Measurements from ENCODE around the gene SF1.

SF1 gene

DNA sequence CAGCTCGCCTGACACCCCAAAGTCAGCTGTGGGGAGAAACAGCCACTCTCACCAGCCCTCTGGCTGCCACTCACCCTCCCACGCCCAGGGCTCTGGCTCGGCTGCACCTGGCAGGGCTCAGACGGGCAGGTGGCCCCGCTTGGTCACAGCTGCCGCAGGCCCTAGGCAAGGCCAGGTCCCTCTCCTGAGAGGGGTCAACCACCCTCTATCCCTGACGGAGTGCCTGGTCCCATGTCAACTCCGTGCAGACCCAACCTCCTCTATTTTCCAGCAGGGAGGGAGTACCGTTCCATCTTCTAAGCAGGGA lies 22.8 kb upstream of the SF1 start:
- DNase-seq: no peak

DNA sequence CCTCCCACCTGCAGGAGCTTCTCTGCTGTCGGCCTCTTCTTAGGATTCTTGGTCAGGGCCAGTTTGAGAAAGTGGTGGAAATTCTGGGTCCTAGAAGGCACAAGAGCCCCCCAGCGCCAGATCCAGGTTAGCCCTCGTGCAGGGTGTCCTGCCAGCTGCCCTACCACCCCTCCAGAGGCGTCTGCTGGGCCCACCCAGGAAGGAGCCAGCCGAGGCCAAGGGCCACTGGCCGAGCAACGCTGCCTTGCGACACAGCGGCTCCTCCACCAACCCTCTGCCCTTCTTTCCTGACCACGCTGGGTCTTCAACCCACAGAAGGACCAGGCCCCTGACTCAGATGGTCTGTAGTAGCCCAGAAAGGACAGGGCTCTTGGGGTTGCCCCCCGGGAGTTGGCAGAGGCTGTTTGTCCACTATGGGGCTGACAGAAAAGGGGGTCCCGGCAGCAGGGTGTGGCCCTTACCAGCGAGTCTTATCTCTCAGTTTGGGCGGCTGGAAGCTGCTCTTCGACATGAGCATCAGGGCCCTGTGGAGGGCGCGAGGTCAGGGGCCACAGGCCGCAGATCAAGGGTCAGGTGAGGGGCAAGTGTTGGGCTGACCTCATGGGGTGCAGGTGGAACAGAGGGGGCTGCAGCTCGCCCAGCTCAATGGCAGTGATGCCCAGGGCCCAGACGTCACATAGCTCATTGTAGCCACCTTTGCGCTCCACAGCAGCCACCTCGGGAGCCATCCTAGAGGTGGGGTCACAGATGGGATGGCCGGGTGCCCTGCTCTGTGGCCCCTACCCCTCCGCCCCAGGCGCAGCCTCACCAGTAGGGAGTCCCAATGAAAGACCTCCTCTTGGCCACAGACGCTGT lies 22.2 kb upstream of the SF1 start:
- DNase-seq: no peak

- no peak for DNase-seq
Measured at GRCh38 chr11:64799623-64800302, 21.4 kb upstream of the SF1 start.

DNA sequence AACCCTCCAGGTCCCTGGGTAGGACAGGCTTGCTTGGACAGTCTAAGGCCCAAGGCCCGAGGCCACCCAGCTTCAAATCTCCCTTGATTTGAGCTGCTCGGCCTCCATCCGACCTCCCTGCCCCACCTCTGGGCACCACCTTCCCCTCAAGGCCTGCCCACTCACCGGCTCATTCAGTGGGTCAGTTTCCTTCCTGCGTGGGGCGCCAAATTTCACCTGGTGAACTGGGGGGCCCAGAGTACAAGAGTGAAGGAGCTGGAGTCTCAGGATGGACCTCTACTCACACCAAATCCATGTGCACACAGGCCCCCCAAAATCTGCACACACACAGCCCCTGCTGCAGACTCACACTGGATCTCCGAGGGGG lies 20.9 kb upstream of the SF1 start:
- no peak for DNase-seq

- DNase-seq: no peak
Measured at GRCh38 chr11:64796757-64797541, 18.6 kb upstream of the SF1 start.

DNA sequence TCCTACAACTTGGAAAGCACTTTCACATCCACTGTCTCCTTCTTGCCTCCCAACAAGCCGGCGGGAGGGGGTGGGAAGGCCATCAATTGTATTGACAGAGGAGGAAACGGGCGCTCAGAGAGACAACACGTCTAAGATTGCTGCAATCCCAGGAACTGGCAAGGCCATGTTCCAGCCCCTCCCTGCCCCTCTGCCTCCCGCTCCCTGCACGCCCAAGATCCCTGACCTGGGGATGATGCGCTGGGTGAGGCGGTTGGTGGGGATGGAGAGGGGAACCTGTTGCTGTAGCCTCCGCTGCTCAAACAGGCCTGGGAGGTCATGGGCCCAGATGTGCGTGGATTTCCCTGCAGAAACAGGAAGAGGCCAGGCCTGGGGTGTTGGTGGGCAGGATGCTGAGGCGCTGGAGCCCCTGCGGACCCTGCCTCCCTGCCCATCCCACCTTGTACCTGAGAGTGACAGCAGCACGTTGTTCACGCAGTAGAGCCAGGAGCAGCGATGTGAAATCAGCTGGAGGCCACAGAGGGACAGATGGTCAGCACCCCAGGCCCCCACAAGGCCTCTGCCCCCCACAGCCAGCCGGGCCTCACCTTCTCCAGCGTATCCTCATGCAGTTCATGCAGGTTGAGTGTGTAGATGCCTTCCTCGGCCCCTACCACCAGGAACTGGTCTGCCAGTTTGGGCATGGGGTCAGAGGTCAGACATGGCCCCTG lies 17.9 kb upstream of the SF1 start:
- no peak for DNase-seq

- no peak for DNase-seq
Measured at GRCh38 chr11:64794526-64794925, 16.2 kb upstream of the SF1 start.

- DNase-seq: no peak
Measured at GRCh38 chr11:64793271-64794160, 15.2 kb upstream of the SF1 start.

DNA sequence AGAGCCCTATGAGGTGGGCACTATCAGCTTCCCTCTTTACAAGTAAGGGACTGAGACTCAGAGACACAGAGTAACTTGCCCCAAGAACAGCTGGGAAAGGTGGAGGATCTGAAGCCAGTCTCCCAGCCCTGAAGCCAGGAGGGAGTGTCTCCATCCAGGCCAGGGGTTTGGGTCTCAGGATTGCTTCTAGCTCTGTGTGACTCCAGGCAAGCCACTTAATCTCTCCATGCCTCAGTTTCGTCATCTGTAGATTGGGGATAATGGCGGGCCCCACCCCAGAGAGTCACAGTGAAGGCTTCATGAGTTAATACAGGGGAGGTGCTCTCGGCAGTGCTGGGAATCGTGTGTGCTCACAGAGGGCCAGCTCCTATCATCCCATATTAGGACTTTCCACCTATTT lies 14.1 kb upstream of the SF1 start:
- no peak for DNase-seq

- DNase-seq: no peak
Measured at GRCh38 chr11:64791781-64792291, 13.5 kb upstream of the SF1 start.

DNA sequence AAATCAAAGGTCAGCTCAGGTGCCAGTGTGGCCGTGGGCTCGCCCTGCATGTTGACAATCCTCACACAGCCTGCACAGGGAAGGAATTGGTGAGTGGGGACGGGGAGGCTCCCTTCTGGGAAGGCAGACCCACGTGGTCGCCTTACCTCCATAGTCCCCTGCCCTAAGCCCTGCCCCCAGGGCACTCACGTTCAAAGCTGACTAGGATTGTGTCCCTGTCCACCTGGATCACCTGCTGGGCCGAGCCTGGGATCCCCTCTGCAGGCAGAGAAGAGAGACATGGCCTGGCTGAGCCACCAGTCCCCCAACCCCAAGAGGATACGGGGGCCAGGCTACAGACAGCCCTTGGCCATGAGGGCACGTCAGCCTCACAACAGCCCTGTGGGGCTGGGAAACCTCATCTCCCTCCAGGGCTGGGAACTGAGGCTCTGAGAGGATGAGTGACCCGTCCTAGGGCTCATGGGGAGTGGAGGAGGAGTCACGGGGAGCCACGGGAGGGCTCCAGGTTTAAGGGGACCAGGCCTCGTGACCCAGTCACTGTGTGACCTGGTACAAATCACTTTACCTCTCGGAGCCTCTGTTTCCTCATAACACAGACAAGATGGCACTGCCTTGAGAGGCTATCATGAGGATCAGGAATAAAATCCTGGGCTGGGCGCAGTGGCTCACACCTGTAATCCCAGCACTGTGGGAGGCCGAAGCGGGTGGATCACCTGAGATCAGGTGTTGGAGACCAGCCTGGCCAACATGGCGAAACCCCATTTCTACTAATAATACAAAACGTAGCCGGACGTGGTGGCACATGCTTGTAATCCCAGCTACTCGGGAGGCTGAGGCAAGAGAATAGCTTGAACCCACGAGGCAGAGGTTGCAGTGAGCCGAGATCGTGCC lies 12.1 kb upstream of the SF1 start:
- DNase-seq: no peak

GRCh38 chr11:64789331-64790204 lies 11.2 kb upstream of the SF1 start:
- DNase-seq: no peak

DNA sequence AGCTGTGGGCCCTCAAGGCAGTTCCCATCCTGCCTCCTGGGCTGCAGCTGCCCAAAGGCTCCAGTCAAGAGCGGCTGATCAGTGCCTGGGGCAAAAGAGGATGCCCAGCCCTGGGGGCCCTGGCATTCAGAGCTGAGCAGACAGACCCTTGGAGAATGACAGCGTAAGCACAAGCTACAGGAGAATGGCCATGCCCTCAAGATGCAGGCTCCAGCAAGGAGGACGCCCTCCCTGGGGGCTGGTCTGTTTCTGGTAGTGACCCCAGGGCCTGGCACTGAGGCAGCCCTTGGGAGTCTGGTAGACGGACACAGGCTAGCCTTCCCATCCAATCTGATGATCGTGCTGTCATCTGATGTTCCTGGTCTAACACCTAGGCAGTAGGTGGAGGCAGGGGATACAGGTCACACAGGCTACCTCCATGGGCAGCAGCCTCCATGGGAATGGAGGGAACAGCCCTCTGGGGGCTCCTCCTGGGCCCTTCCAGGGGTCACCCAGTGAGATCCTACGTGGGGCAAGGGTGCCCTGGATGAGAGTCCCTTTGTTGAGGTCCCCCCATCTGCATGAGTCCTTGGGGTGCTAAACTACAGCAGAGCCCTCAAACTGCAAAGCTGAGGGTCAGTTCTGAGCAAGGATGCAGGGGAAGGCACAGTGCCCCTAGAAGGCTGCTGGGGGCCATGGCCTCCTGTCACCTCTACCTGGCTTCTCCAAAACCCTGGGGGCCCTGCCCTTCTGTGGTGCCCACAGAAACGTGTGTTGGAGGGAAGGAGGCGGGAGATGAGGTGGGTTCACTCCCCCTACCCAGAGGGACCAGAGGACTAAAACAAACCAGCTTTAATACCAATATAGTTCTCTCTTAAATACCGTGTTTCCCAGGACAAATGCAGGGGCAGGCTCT lies 10.2 kb upstream of the SF1 start:
- no peak for DNase-seq

- no peak for DNase-seq
Measured at GRCh38 chr11:64787526-64788320, 9.4 kb upstream of the SF1 start.

GRCh38 chr11:64786308-64786707 lies 8.0 kb upstream of the SF1 start:
- DNase-seq: no peak

DNA sequence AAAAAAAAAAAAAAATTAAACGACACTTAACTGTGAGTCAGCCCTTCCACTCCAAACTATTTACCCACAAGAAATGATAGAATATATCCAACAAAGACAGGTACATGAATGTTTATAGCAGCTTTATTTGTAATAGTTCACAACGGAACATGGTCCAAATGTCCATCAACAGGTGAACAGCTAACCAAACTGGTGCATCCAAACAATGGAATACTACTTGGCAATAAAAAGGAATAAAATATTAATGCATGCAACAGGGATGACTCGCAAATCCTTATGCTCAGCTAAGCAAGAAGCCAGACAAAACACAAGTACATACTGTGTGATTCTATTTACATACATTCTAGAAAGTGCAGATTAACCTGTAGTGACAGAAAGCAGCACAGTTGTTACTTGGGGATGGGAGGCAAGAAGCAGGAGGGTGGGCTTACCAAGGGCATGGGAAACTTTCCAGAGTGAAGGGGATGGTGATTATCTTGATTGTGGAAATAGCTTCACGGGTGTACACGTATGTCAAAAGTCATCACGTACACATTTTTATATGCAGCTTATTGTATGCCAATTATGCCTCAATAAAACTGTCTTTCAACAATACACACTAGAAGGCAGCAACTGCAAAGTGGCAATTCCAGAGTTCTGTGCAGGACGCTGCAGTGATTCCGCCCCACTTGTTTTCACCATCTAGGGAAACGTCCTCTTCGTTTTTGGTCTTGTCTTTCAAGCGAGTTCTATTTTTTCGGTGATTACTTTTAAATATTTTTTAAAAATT lies 6.7 kb upstream of the SF1 start:
- DNase-seq: no peak

DNA sequence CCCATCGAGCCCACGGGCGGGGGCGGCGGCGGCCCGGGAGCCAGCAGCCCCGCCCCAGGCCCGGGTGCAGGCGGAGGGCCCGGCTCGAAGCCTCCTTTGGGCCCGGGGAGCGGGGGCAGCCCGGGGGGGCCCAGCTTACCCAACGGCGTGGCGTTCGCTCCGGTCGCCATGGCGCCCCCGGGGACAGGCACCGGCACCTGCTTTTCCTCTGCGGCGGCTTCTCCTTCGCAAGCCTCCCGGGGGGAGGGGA lies 194 bp downstream of the SF1 start:
- no peak for DNase-seq
